Skin of body (tissue), 2 donors: ENCODE data around the gene MAEA. TPM values are rescaled to one million over a fixed set of nuclear protein-coding genes. Genes with fewer than 3 reads are reported as not detected.
"Not testable (repeated sequence)": the region's sequence is repeated elsewhere in the genome, so short reads cannot be mapped to it uniquely, and the experiment has no call there.

Experiments used
- DNase-seq: peaks from one replicate; lab custom pipeline; 2025; lab: John Stamatoyannopoulos, UW
- total RNA-seq: library from RNA; depleted of rRNA; stranded (reverse); fragments of >200 nt; gene quantifications from one replicate; pipeline ENCODE4 v1.2.3, GENCODE V29; 2014

Gene MAEA
- total RNA-seq, 1 donor from 2014 or later = 32.6 TPM

GRCh38 chr4:1277667-1278665 lies 11.7 kb upstream of the MAEA start:
- DNase-seq = no peak

DNA sequence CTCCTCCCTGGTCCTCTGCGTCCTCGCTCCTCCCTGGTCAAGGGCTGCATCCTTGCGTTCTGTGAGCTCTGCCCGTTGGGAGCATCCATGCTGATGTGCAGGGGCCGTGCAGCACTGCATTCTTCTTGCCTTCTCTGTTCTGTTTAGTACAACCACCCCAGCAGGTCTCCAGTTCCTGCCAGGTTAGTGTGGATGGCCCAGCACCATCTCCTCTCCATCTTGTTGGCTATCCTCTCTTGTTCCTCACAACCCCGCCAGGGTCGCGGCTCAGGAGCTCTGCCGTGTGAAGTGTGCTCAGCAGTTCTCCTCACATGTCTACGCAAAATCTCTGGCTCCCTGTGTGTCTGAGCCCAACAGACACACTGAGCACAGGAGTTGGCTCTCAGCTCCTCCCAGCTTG lies 10.4 kb upstream of the MAEA start:
- no peak for DNase-seq

DNA sequence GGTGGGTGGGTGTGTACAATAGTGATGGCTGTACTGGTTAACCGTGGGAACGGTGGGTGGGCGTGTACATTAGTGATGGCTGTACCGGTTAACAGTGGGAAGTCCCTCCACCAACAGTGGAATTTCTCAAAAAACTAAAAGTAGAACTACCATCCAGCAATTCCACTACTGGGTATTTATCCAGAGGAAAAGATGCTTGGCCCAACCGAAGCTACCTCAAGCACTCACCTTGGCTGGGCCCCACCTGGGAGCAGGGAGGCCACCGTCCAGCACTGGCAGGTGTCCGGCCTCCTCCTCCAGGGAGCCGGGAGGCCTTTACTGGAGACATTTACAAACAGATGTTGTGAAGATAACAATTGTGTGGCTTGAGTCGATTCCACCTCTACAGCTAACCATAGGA lies 6.0 kb upstream of the MAEA start:
- no peak for DNase-seq

GRCh38 chr4:1285151-1285789 lies 4.4 kb upstream of the MAEA start:
- no peak for DNase-seq

DNA sequence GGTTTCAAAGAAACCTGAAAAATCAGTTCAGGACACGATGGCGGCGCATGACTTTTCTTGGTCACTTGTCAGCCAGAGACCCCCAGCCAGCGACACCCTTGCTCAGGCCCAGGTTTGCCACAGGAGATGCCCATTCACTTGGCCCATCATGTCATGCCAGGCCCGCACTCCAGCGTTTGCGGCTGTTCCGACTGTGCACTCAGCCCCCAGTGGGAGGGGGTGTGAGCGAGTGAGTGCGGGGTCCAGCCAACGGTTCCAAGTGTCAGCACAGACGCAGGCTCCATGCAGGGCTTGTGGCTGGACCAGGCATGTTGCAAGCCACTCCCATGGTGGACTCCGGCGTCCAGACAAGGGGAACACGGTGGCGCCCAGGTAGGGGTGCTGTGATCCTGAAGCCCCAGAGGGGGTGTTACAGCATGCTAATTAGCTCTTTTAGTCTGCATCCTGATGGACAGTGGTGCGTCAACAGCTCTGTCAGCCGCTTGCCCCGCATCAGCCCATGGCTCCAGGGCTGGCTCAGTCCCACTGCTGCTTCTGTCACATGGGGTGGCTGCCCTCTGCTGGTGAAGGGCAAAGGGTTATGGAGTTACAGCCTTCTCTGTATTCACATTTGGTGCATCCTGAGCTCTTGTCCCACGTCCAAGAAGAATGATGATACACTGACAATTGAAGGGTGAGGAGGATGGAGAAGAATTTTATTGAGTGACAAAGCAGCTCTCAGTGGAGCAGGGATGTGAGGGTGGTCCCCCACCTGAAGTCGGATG lies 3.7 kb upstream of the MAEA start:
- no peak for DNase-seq

- no peak for DNase-seq
Measured at GRCh38 chr4:1288786-1289185, 905 bp upstream of the MAEA start.

- no peak for DNase-seq
Measured at GRCh38 chr4:1290165-1290977, 680 bp downstream of the MAEA start.

GRCh38 chr4:1291091-1291490 lies 1.4 kb downstream of the MAEA start:
- DNase-seq = no peak

DNA sequence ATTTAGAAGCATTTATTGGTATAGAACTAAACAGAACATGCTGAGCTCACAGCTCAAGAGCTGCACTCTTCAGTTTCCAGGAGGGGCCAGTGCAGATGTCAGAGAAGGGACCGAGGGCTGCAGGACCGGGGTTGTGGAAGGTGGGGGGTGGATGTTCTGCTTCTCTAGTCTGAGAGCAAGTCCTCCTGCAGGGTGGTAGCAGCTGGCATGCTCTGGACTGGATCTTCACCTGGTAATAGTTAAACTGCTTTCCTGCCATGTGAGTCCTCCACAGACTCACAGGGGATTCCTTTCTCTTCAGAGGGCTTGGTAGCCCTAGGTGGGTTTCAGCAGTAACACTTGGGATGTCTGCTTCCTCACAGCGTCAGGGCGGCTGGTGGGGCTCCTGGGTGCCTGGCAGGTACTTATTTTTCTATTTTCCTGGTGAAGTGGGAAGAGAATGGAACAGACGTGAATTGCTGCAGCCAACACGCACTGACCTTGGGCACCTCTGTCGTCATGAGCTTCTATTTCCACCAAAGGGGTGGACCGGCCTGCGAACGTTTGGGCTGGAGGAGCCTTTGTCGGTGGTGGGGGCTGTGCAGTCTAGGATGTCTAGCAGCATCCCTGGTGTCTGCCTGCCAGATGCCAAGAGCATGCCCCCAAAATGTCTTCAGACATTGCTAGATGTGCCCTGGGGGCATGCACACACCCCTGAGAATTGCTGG lies 2.5 kb downstream of the MAEA start:
- no peak for DNase-seq

DNA sequence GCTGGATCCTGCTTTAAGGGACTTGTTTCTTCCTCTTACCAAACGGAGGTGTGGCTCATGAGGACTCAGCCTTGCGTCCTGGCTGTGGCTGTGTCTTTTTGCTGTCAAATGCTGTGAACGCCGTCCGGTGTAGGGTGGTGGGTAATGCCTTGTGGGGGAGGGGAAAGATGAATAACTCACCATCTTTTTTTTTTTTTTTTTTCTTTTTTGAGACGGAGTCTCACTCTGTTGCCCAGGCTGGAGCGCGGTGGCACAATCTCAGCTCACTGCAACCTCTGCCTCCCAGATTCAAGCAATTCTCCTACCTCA lies 3.0 kb downstream of the MAEA start:
- not testable (repeated sequence) for DNase-seq

- no peak for DNase-seq
Measured at GRCh38 chr4:1293531-1293941, 3.8 kb downstream of the MAEA start.

GRCh38 chr4:1293991-1294390 lies 4.3 kb downstream of the MAEA start:
- no peak for DNase-seq

DNA sequence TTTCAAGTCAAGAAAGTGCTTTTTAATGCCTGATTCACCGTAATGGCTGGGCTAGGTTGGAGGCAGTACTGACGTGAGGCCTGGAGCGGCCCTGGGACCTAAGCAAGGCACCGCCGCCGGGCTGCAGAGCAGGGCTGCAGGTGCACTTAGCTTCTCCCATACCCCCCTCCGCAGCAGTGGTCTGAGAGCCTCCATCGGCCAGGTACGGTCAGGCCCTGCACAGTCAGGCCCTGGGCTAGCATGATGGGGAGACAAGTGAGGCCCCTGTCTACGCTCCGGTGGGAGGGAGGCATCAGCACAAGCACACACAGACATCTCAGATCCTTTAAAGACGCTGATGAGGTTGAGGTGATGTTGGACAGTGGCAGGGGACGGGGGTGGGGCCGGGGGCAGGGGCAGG lies 4.7 kb downstream of the MAEA start:
- no peak for DNase-seq

GRCh38 chr4:1294891-1295290 lies 5.2 kb downstream of the MAEA start:
- DNase-seq = no peak

DNA sequence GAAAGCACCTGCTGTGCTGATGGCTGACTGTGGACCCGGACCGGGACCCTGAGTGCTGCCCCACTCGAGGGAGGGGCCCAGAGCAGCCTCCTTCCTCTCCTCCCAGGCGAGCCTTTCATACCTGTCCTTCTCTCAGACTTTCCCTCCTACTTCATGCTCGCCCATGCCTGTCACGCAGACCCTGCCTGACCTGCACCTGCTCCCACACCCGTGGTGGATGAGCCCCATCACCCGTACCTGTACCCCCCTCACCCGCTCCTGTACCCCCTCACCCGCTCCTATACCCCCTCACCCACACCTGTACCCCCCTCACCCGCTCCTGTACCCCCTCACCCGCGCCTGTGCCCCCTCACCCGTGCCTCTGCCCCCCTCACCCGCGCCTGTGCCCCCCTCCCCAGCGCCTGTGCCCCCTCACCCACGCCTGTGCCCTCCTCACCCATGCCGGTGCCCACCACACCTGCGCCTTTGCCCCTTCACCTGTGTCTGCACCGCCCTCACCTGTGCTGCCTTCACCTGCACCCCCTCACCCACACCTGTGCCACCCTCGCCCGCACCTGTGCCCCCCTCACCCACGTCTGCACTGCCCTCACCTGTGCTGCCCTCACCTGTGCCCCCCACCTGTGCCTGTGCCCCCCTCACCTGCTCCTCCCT lies 5.8 kb downstream of the MAEA start:
- no peak for DNase-seq

DNA sequence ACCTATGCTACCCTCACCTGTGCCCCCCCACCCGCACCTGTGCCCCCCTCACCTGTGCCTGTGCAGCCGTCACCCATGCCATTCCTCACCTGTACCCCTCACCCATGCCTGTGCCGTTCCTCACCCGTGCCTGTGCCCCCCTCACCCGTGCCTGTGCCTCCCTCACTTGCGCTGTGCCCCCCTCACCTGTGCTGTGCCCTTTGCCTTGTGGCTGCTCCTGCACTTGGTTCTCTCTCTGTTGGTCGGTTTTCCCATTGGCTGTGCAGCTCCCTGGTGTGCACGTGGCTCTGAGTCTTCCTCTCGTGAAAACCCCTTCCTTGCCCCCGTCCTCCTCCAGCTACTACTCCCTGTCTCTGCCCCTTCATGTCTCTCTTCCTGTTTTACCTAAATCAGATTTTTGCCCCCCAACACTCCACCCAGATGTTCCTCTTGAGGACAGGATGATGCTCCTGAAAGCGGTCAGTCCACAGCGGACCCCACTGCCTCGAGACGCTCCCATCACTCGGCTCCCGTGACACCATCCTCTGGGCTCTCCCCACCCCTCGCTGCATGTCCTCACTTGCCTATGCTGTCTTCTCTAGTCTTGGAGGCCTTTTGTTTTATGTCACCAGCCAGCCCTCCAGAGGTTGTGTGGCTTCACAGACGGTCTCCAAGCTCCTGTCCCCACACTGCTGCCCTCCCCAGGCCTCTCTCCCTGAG lies 6.8 kb downstream of the MAEA start:
- DNase-seq = no peak

DNA sequence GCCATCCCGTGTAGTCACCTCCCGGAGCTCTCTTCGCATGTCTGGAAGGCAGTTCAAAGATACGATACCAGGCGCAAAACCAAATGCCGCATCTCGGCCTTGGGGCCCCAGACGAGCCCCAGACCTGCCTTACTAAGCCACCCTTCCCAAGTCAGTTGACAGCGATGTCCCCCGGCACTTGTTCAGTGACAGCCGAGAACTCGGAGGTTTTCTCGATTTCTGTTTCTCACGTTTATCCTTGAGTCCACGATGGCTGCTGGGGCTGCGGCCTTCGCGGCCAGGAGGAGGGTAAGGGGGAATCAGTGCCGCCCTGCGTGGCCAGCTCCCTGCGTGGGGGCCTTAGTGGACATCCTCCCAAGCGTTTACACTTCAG lies 7.3 kb downstream of the MAEA start:
- DNase-seq = no peak

GRCh38 chr4:1297456-1298325 lies 8.0 kb downstream of the MAEA start:
- no peak for DNase-seq

GRCh38 chr4:1298461-1298860 lies 8.8 kb downstream of the MAEA start:
- DNase-seq = no peak
